Choroid plexus epithelial cell (primary cell): Measurements from ENCODE around the gene RUNX2.

Source experiments
- DNase-seq: peaks from one replicate; pipeline ENCODE4 v3.0.0-alpha.2; 2010; ENCODE audit warnings: low read depth
- H3K4me3 ChIP-seq: 2 replicates; pipeline ENCODE4 v1.5.1; 2011; ENCODE audit warnings: low read depth, mild to moderate bottlenecking, control low read depth, low read length, moderate library complexity
- TF ChIP-seq, protein P1 (sequence below): conservative IDR thresholded peaks from 2 replicates; pipeline ENCODE4 v1.5.1; 2011; ENCODE audit warnings: low read depth, mild to moderate bottlenecking, control low read depth, inconsistent platforms, low read length, moderate library complexity

The RUNX2 gene

DNA sequence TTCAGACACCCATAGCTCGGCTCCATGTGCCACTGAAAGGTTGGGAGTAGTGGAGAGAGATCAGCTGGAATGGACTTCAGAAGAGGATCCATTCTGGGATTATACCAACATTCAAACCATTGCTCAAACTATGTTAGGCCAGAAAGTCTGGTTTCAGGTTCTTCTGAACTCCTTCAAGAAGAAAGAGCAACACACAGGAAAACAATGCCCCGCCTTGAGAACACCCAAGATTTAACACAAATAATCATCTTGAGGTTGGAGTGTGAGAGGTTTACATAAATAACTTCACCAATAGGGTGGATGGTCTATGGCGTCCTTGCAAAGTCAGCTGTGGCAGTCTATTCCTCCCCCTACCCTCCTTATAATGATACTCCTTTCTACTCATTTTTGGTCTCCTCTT, 261.2 kb downstream of the RUNX2 start:
- TF ChIP-seq, protein P1, sequence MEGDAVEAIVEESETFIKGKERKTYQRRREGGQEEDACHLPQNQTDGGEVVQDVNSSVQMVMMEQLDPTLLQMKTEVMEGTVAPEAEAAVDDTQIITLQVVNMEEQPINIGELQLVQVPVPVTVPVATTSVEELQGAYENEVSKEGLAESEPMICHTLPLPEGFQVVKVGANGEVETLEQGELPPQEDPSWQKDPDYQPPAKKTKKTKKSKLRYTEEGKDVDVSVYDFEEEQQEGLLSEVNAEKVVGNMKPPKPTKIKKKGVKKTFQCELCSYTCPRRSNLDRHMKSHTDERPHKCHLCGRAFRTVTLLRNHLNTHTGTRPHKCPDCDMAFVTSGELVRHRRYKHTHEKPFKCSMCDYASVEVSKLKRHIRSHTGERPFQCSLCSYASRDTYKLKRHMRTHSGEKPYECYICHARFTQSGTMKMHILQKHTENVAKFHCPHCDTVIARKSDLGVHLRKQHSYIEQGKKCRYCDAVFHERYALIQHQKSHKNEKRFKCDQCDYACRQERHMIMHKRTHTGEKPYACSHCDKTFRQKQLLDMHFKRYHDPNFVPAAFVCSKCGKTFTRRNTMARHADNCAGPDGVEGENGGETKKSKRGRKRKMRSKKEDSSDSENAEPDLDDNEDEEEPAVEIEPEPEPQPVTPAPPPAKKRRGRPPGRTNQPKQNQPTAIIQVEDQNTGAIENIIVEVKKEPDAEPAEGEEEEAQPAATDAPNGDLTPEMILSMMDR = no peak
- DNase-seq = no peak

DNA sequence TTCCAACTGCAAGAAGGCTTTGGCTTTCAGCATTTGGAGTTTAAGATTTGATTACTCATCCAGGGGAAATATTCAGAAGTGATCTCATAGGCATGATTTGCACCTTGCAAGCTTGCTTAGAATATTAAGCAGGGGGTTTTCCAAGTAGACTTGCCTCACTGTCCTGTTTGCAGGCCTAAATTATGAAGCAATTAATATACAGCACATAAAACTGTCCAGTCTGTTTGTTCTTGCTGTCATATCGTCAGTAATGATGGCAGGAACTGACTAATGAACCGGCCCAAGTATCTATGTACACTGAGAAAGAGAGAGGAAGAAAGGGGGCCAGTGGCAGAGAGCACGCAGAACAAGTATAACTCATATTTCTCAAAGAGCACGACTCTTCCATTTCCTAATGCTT, 262.1 kb downstream of the RUNX2 start:
- TF ChIP-seq, protein P1 = no peak
- peak; percentile 76 for DNase-seq
- H3K4me3 ChIP-seq = no peak overlapping the region

More for the DNA sequence above, 261.2 kb downstream of the RUNX2 start:
- no peak overlapping the region for H3K4me3 ChIP-seq

DNA sequence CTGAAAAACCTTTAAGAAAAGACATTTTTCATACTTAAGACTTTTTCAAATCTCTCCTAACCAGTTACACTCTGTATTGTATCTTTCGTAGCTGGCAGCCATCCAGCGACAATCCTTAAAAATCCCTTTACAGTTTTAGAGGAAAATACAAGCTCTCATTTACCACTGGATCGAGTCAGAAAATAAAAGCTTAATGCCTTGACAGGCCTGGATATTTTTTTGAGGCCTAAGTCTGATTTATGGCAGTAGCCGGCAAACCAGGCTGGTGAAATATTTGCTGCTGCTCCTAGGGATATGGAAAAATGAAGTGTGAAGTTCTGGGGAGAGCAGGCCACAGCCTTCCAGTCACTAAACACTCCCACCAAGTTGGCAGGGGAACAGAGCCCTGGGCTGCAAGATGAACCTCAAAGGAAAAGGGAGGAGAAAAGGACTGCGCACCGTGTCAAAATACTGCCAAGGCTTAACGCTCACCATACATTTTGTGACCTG, 262.6 kb downstream of the RUNX2 start:
- peak; percentile 22 for DNase-seq
- TF ChIP-seq, protein P1 = no peak

DNA sequence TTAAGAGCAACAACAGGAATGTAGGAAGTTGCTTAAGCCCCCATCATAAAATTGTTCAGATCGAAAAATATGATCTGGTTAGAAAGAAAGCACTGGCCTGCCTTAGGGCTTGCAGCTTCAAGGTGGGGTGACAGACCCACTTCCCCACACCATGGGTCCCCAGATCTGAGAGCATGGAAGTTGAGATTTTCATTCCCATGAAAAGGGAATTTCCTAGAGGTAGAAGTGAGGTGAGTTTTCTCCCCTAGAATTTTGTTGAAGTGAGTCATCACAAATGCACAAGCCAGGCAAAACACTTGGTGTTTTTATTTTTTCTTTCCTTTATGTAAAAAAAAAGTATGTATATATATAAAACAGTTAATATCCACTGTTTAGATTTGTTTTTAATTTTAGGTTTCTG, 263.2 kb downstream of the RUNX2 start:
- H3K4me3 ChIP-seq = no peak overlapping the region
- DNase-seq = peak; percentile 46
- TF ChIP-seq, protein P1 = no peak

More for the DNA sequence above, 262.6 kb downstream of the RUNX2 start:
- H3K4me3 ChIP-seq = no peak overlapping the region

DNA sequence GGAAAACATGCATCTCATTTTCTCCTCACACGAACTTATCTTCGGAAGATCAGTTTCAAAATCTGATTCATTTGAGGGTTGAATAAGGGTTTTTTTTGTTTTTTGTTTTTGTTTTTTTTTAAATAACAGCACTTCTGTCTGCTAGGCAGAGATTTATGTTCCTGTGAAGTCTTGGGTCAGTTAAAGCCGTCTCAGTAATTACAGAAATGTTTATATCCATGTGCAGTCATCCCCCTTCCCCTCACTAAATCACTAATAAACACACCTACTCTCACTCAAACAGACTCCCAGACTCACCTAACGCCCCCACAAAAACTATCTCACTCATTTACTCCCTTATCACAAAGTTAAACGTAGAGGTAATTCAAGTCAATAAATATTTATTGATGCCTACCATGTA, 263.8 kb downstream of the RUNX2 start:
- H3K4me3 ChIP-seq = no peak overlapping the region
- TF ChIP-seq, protein P1 = no peak
- DNase-seq = no peak

DNA sequence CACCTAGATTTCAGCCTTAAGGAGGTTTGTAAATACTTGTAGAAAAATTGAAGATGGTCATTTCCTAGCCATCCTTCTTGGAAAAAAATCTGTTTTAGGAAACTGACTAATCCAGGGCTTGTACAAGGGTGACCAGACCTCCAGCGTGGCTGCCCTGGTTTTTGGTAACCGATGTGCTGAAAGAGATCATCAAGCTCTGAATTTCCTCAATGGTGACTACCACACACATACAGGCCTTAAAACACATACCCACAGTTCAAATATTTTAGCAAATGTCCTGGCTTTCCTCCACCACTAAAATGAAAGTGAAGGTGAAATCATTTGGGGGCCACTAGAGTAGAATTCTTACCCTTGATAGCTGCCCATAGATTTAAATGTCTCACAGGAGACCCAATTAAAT, 264.9 kb downstream of the RUNX2 start:
- H3K4me3 ChIP-seq = no peak overlapping the region
- peak; percentile 53 for DNase-seq
- TF ChIP-seq, protein P1 = no peak

DNA sequence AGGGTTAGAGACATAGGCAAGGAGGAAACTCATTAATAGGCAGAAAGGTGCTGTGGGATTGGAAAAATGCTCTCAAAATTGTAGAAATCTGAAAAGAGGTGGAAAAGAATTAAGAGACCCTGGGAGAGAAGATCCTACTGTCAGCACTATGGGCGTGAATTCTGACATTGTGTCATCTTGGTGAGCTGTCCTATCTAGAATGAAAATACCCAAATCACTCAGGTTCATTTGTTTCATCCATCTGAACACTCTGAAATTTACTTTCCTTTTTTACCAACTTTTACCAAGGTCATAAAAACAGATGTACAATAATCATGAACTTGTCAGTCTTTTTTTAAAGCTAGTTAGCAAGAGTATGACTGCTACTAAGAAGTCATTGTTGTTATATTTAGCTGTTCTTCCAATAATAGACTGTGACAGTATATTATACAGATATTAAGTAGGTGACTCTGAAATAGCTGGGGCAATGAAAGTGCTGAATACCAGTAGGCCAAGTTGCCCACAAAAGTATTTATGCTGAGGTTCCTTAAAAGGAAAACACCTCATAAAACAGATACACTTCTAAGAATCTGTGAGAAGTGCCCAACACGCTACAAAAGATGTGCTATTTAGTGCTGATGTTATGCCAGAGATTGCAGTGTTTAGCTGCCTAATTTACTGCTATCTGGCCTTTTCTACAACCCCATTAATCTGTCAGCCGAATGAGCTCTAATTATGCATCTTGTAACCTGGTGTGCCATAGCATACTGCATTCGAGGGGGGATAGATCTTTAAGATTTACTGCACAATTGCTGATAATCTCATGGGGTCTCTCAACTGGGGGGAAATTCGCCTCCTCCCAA, 267.1 kb downstream of the RUNX2 start:
- no peak for DNase-seq
- TF ChIP-seq, protein P1 = no peak
- H3K4me3 ChIP-seq = no peak overlapping the region
